ENCODE measurements around the gene FAM163A. TPM values are rescaled to one million over a fixed set of nuclear protein-coding genes. Genes with fewer than 3 reads are reported as not detected.

The FAM163A gene
- total and polyA plus RNA-seq, 12 donors: 0.07 to 0.30 (median 0.15) TPM; not detected in 4

GRCh38 chr1:179714623-179715022 is 28.5 kb upstream of the FAM163A start:
- H3K27me3 ChIP-seq: no peaks in the 10 kb centered on the region
- H3K27ac ChIP-seq: no peak overlapping the region
- intact Hi-C loops (cut with DNase I): loop anchor here in 1 of 10 donors (5.0 kb wide), 1 partner anchor 78 kb away; no protein-coding TSS in a partner anchor
- no peak for TF ChIP-seq CTCF (IDR thresholded peaks at IDR 0.05)
- ATAC-seq: no peak
- no peak for DNase-seq
- H3K9me3 ChIP-seq: peaks cover 0 to 68% (median 43%) of the 10 kb centered on the region in 11 donors
- H3K36me3 ChIP-seq: no peaks in the 10 kb centered on the region
- H3K4me3 ChIP-seq: no peak overlapping the region
- H3K4me1 ChIP-seq: peaks cover 0 to 13% (median 10%) of the 10 kb centered on the region in 9 donors

GRCh38 chr1:179719272-179719671 is 23.8 kb upstream of the FAM163A start:
- Histone ChIP-seq H3K36me3 (no peaks in the 10 kb centered on the region), H3K9me3 (peaks cover 0 to 69% (median 46%) of the 10 kb centered on the region in 11 donors), H3K27ac (no peak overlapping the region), H3K4me1 (no peaks in the 10 kb centered on the region), H3K27me3 (no peaks in the 10 kb centered on the region), H3K4me3 (no peak overlapping the region)
- no peak for TF ChIP-seq CTCF (IDR thresholded peaks at IDR 0.05)
- intact Hi-C loops (cut with DNase I): loop anchor here in 1 of 10 donors (5.0 kb wide), 1 partner anchor 73 kb away; no protein-coding TSS in a partner anchor
- DNase-seq: no peak
- no peak for ATAC-seq

GRCh38 chr1:179728271-179728670 is 14.8 kb upstream of the FAM163A start:
- no peak overlapping the region for H3K27ac ChIP-seq
- WGBS, 2 donors: 33 to 35% methylated on average over 2 of the region's 2 CpGs
- no peaks in the 10 kb centered on the region for H3K36me3 ChIP-seq
- peaks cover 0 to 23% (median 4%) of the 10 kb centered on the region in 7 donors for H3K27me3 ChIP-seq
- H3K4me3 ChIP-seq: no peak overlapping the region
- peak in 1 of 8 donors; percentile 38 for ATAC-seq
- no peaks in the 10 kb centered on the region for H3K4me1 ChIP-seq
- no peaks in the 10 kb centered on the region for H3K9me3 ChIP-seq
- intact Hi-C loops (cut with DNase I): no loop called here
- DNase-seq: no peak
- TF ChIP-seq CTCF (IDR thresholded peaks at IDR 0.05): no peak

- no peak for TF ChIP-seq CTCF (IDR thresholded peaks at IDR 0.05)
- Histone ChIP-seq H3K4me3 (no peak overlapping the region), H3K4me1 (no peaks in the 10 kb centered on the region), H3K27ac (no peak overlapping the region), H3K9me3 (no peaks in the 10 kb centered on the region), H3K27me3 (peaks cover 0 to 23% (median 4%) of the 10 kb centered on the region in 7 donors), H3K36me3 (no peaks in the 10 kb centered on the region)
- intact Hi-C loops (cut with DNase I): no loop called here
- ATAC-seq (no peak), DNase-seq (no peak)
- 82 to 87% methylated on average over 4 of the region's 4 CpGs for WGBS, 2 donors
Measured at GRCh38 chr1:179729881-179730280, 13.2 kb upstream of the FAM163A start.

All from heart right ventricle (tissue), 16 donors.